ENCODE measurements around the gene S100B.

DNA sequence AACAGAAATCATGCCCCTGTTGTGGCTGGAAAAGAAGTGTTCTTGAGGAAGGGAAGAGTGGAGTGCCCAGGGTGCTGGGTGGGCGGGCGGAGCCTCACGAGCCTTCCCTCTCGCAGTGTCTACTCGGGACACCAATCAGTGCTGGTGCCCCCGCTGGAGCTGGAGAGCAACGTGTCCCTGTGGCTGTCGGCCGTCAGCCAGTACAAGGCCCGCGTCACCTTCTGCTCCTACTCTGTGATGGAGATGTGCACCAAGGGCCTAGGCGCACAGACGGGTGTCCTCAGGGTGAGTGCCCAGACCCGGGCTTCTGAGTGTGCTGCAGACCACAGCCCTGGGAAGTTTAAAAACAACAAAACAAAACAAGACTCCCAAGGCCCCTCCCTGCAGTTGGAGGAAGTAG, 47.4 kb downstream of the S100B start:
- TF ChIP-seq, protein P1, sequence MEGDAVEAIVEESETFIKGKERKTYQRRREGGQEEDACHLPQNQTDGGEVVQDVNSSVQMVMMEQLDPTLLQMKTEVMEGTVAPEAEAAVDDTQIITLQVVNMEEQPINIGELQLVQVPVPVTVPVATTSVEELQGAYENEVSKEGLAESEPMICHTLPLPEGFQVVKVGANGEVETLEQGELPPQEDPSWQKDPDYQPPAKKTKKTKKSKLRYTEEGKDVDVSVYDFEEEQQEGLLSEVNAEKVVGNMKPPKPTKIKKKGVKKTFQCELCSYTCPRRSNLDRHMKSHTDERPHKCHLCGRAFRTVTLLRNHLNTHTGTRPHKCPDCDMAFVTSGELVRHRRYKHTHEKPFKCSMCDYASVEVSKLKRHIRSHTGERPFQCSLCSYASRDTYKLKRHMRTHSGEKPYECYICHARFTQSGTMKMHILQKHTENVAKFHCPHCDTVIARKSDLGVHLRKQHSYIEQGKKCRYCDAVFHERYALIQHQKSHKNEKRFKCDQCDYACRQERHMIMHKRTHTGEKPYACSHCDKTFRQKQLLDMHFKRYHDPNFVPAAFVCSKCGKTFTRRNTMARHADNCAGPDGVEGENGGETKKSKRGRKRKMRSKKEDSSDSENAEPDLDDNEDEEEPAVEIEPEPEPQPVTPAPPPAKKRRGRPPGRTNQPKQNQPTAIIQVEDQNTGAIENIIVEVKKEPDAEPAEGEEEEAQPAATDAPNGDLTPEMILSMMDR (IDR thresholded peaks at IDR 0.05) = no peak
- TF ChIP-seq POLR2A (IDR thresholded peaks at IDR 0.05) = no peak

All from transverse colon (tissue), 3 donors.